Gastroesophageal sphincter (tissue), 3 donors: ENCODE measurements around the gene RAB26.
"Not testable (repeated sequence)": the region's sequence is repeated elsewhere in the genome, so short reads cannot be mapped to it uniquely, and the experiment has no call there.

ENCODE experiments used
- CTCF ChIP-seq, 4 experiments: fragments of 200-600 bp in 2 of 4; fragments of 450-650 bp in 2 of 4; sonication (generic) in 1 of 4; IDR thresholded peaks; one replicate each; pipeline ENCODE4 v1.5.1; 2017 to 2019; ENCODE audit warnings: antibody characterized with exemption in 4 of 4, mild to moderate bottlenecking in 2 of 4, moderate library complexity in 2 of 4
- POLR2AphosphoS5 ChIP-seq: sonication (generic); formaldehyde crosslinking; IDR thresholded peaks from one replicate; pipeline ENCODE4 v1.6.1; 2017; ENCODE audit warnings: antibody characterized with exemption

GRCh38 chr16:2203119-2203688, 54.8 kb downstream of the RAB26 start:
- not testable (repeated sequence) for TF ChIP-seq CTCF (IDR thresholded peaks at IDR 0.05); POLR2AphosphoS5
